GM12891 (cell line): Measurements from ENCODE around the gene RPL18.

ENCODE experiments used
- POLR2A ChIP-seq: IDR thresholded peaks from 2 replicates; pipeline ENCODE4 v1.6.1; 2011; ENCODE audit warnings: low read depth, low read length, control low read depth
- SPI1 ChIP-seq: IDR thresholded peaks from 2 replicates; pipeline ENCODE4 v1.6.1; 2011; ENCODE audit warnings: low read depth, low read length, control low read depth
- TAF1 ChIP-seq: IDR thresholded peaks from 2 replicates; pipeline ENCODE4 v1.6.1; 2011; ENCODE audit warnings: low read depth, low read length, control low read depth

- TF ChIP-seq POLR2A (no peak), SPI1 (no peak), TAF1 (no peak)
Measured at GRCh38 chr19:48659768-48660167, 40.8 kb upstream of the RPL18 start.
